ENCODE results near the gene ADGRG6.
"Not testable (repeated sequence)": the region's sequence is repeated elsewhere in the genome, so short reads cannot be mapped to it uniquely, and the experiment has no call there.

Gene ADGRG6

DNA sequence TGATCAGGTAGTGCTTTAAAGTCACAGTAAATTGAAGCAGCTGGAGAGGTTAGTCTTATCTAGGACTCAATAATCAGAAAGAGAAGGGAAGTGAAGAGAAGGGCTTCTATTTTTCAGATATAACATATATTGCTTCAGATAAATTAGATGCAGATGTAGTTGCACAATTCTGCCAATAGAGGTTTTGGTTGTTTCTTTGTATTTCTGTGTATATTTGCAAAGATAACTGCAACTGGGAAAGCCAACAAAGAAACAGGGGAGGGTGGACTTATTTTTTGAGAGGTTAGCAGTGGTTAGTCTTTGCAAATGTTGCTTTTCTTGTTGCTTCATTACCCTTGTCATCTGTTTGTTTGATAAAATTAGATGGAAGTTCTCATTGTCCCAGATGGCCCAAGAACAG is 106.6 kb downstream of the ADGRG6 start:
- DNase-seq (ENCODE audit: low read depth in 2 of 2) = no peak

DNA sequence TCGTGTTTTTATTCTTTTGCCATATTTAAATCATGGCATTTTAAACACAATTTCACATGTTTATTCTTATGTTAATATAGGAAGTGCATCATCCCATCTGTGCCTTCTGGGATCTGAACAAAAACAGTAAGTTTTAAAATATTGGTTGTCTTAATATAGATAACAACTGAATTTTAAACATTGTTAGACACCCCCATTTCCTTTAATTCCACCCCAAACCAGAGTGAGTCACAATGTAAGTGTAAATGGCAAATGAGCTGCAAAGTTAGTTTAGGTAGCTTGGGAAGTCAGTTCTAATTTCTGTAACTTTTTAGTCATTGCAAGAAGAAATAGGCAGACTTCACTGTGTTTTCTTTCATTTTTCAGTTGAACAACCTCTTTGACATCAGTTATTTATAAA is 108.0 kb downstream of the ADGRG6 start:
- no peak for DNase-seq (ENCODE audit: low read depth in 2 of 2)

DNA sequence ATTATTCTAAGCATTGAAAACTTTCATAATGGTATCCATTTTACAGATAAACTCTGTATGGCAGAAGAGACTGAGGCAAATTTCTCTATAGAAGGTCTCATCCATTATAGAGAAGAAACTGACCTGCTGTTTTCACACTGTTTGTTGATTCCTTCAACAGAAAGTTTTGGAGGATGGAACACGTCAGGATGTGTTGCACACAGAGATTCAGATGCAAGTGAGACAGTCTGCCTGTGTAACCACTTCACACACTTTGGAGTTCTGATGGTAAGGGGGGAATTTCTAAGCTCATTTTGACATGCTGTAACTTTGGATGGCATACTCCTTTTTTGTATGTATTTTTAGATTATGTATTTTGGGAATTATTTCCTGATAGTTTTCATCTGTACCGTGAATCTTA is 109.3 kb downstream of the ADGRG6 start:
- DNase-seq (ENCODE audit: low read depth in 2 of 2) = no peak

DNA sequence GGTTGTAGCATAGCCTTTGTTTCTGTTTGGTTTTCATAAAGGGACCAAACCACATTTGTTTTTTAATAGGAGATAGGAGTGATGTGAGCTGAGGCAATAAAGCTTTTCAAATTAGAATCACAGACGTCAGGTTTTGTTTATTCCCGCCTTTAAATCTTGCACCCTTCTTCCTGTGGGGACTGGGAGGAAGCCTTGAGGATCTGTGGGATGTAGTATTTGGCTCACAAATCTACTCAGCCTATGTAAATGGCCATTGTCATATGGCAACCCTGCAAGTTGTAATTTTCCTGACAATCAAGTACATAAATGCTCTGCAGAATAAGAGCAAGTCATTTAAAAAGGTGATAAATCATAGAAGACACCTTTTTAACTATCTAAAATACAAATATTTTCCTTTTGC is 110.4 kb downstream of the ADGRG6 start:
- no peak for DNase-seq (ENCODE audit: low read depth in 2 of 2)

DNA sequence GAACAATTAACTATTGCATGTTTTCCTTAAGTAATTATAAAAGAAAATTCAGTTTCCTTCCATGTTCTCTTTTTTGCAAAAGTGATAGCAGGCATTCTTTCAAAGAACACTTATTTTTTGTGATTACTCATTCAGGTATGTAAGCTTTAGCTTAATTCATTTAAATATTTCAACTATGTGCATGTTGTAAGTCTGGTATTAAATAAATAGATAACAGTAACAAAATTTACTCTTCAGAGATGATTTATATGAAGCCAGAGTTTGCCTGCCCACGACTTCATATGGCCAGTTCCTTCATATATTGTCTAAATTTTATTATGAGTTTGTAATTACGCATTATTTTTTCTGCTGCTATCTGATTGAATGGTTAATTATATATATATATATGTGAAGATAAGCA is 110.9 kb downstream of the ADGRG6 start:
- no peak for DNase-seq (ENCODE audit: low read depth in 2 of 2)

GRCh38 chr6:142413111-142413510 is 111.3 kb downstream of the ADGRG6 start:
- no peak for DNase-seq (ENCODE audit: low read depth in 2 of 2)

- DNase-seq (ENCODE audit: low read depth in 2 of 2) = no peak
Measured at GRCh38 chr6:142414462-142415250, 112.8 kb downstream of the ADGRG6 start.

DNA sequence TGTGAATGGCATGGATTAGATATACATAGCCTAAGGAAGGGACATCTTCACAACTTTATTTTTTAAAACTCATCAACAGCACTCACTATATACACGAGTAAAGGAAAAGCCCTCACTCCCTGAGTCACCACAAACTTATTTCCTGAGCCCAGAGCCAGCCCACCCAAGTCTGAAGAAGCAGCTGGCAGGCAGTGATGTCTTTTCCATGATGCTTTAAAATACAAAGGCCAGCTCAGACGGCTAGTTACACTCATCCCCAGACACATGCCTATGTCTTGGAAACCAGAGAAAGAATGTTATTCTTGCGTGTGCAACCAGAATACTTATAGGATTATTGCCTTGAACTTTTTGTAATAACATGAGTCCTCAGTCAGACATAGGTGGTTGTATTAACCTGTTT is 114.4 kb downstream of the ADGRG6 start:
- no peak for DNase-seq (ENCODE audit: low read depth in 2 of 2)

- no peak for DNase-seq (ENCODE audit: low read depth in 2 of 2)
Measured at GRCh38 chr6:142416686-142417085, 114.9 kb downstream of the ADGRG6 start.

- no peak for DNase-seq (ENCODE audit: low read depth in 2 of 2)
Measured at GRCh38 chr6:142417331-142417750, 115.5 kb downstream of the ADGRG6 start.

GRCh38 chr6:142419071-142419470 is 117.3 kb downstream of the ADGRG6 start:
- no peak for DNase-seq (ENCODE audit: low read depth in 2 of 2)

DNA sequence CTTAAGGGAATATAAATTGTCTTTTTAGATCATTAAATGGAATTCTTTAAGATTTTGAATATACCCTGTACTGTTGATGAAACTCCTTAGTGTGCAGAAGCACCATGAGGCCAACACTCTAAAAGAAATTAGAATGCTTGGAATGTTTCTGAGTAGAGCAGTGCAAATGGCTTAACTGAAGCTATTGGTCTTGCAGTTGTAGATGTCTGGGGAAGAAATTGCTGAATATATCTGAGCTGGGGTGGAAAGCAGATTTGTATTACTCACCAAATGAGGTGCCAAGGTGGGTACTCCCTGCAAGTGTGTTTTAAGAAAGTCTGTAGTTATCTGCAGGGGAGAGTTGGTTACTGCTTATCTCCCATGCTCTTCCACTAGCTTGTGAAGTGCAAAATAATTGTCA is 119.0 kb downstream of the ADGRG6 start:
- no peak for DNase-seq (ENCODE audit: low read depth in 2 of 2)

DNA sequence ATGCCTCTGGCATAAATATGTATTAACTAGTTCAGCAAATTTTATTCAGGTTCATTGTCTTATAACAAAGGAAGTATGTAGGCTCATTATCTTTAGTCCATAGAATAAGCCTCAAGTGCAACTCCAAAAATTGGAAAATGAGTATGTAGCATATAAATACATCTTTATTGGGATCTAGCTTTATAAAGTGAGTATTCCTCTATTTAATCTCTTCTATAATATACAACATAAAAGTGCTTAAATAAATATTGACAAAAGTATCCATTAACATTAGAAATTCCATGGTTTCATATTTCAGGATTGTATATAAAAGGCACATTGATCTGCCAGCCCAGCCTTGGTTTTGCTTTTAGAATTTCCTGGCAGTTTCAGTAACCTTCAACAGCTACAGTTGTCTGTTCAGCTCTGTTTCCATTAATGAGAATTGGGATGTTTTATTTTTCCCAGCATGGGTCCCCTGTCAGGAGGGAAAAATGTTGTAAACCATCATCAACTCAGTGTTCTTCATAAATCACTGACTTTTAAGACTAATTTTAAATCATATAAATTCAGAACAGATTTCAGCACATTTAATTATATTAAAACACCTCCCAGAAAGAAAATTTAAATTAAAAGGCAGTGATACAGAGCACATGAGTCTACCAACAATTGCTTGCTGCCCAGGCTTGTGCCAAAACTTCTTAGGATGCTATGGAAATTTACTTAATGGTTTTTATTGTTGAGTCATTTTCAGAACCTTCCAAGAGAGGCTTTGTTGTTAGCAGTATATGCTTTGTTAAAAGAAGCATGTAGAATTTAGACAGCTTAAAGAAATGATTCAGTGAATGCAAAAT is 119.7 kb downstream of the ADGRG6 start:
- no peak for DNase-seq (ENCODE audit: low read depth in 2 of 2)

- not testable (repeated sequence) for DNase-seq (ENCODE audit: low read depth in 2 of 2)
Measured at GRCh38 chr6:142426444-142427132, 124.8 kb downstream of the ADGRG6 start.

DNA sequence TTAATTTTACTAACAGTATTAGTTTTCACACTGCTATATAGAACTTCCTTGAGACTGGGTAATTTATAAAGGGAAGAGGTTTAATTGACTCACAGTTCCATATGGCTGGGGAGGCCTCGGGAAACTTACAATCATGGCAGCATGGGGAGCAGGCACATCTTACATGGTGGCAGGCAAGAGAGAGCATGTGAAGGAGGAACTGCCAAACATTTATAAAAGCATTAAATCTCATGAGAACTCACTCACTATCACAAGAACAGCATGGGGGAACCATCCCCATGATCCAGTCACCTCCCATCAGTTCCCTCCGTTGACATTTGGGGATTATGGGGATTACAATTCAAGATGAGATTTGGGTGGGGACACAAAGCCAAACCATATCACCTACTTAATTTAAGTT is 126.7 kb downstream of the ADGRG6 start:
- DNase-seq (ENCODE audit: low read depth in 2 of 2) = not testable (repeated sequence)

DNA sequence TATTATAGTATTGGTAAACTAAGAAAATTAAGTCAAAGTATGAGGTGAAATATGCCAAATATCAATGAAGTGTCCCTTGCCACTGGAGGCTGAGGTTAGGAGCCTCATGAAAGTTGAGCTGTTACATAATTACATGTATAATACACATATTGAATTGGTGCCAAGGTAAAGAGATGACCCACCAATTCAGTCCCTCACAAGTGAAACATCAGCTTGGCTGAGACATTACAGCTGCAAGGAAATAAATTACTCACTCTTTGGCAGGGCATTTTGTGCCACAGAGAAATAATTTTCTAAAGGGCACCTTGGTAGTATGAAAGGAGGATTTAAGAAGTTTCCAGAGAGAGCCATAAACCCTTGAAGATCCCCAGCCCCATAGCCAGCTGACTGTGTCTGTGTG is 127.4 kb downstream of the ADGRG6 start:
- no peak for DNase-seq (ENCODE audit: low read depth in 2 of 2)

GRCh38 chr6:142433419-142433818 is 131.6 kb downstream of the ADGRG6 start:
- no peak for DNase-seq (ENCODE audit: low read depth in 2 of 2)

DNA sequence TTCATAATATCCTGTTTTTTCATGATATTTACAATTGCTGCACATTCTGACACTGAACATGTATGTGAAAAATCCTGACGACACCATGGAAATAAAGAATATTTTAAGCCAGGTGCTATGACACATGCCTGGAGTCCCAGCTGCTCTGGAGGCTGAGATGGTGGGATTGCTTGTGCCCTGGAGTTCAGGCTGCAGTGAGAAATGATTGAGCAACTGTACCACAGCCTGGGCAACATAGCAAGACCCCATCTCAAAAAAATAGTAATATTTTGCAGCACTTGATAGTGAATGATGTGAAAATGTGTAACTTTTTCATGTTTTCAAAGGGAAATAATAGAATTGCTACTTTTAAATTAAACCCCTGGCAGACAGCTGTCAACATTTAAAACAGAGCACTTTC is 137.1 kb downstream of the ADGRG6 start:
- DNase-seq (ENCODE audit: low read depth in 2 of 2) = no peak

DNA sequence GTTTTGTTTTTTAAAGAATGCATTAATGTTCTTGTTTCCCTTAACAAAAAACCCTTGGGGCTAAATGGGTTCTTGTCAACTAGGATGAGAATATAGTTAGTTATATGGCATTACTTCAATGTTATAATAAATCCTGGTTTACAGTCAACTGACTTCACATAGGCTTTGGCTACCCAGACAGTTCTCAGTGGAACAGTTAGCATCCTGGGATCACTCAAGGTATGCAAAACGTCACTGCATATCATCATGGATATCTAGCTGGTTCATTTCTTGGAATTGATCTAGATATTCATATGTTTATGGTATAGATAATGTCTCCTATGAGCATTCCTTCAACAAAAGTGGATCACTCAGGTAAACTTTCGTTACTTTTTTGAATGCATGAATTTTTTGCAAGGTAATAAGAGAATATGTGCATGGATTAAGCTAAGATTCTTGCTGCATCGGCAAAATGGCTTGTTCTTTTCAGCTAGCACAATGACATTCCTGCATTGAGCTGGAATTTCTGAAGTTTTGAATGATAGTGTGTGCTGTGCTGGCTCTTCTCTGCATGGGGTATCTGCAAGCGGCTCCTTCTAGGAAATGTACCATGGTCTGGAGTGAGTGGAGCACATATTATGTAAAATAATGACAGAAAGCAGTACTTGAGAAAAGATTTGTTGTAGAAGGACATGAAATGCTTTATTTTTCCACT is 138.9 kb downstream of the ADGRG6 start:
- DNase-seq (ENCODE audit: low read depth in 2 of 2) = no peak

GRCh38 chr6:142441716-142442115 is 139.9 kb downstream of the ADGRG6 start:
- no peak for DNase-seq (ENCODE audit: low read depth in 2 of 2)

DNA sequence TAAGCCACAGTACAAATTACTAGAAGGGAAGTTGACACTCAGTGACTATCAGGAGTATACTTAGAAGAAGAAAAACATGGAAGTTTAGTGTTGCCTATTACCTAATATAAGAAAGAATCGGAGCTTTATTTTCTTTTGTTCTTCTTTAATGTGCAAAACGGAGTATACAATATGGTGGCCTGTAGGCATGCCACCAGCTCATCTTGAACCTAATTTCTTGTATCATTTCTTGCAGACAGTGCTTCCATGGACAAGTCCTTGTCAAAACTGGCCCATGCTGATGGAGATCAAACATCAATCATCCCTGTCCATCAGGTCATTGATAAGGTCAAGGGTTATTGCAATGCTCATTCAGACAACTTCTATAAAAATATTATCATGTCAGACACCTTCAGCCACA is 141.3 kb downstream of the ADGRG6 start:
- DNase-seq (ENCODE audit: low read depth in 2 of 2) = no peak

- no peak for DNase-seq (ENCODE audit: low read depth in 2 of 2)
Measured at GRCh38 chr6:142443532-142443931, 141.7 kb downstream of the ADGRG6 start.
